SH-SY5Y (cell line): Measurements from ENCODE around the gene OLFML3.

Source experiments
- GATA2 ChIP-seq: IDR thresholded peaks from 2 replicates; pipeline ENCODE4 v1.6.1; 2011; ENCODE audit warnings: mild to moderate bottlenecking, low read depth, low read length
- GATA3 ChIP-seq: IDR thresholded peaks from 2 replicates; pipeline ENCODE4 v1.6.1; 2011; ENCODE audit warnings: low read depth, mild to moderate bottlenecking, low read length, moderate library complexity

OLFML3 gene

DNA sequence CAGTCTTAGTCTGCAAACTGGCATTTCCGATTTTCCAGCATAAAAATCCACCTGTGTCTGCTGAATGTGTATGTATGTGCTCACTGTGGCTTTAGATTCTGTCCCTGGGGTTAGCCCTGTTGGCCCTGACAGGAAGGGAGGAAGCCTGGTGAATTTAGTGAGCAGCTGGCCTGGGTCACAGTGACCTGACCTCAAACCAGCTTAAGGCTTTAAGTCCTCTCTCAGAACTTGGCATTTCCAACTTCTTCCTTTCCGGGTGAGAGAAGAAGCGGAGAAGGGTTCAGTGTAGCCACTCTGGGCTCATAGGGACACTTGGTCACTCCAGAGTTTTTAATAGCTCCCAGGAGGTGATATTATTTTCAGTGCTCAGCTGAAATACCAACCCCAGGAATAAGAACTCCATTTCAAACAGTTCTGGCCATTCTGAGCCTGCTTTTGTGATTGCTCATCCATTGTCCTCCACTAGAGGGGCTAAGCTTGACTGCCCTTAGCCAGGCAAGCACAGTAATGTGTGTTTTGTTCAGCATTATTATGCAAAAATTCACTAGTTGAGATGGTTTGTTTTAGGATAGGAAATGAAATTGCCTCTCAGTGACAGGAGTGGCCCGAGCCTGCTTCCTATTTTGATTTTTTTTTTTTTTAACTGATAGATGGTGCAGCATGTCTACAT lies 2.5 kb upstream of the OLFML3 start:
- no peak for TF ChIP-seq GATA2
- TF ChIP-seq GATA3, result no peak

DNA sequence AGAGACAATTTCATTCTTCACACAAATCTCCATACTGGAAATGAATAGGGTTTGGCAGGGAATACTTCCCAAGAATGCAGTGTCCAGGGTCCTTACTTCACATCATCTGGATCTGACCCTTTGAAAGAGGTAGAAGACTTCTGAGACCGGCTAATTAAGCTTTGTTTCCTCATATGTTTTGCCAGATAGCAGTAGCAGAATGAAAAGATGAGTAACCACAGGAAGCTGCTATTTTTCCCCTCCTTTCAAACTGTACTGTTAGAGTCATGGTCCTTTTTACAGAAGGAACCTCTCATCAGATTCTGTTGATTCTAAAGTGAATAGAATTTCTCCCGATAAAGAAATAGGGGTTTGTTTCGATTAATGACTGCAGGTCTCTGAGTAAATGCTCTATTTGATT lies 1.4 kb upstream of the OLFML3 start:
- TF ChIP-seq GATA3 (no peak), GATA2 (no peak)

DNA sequence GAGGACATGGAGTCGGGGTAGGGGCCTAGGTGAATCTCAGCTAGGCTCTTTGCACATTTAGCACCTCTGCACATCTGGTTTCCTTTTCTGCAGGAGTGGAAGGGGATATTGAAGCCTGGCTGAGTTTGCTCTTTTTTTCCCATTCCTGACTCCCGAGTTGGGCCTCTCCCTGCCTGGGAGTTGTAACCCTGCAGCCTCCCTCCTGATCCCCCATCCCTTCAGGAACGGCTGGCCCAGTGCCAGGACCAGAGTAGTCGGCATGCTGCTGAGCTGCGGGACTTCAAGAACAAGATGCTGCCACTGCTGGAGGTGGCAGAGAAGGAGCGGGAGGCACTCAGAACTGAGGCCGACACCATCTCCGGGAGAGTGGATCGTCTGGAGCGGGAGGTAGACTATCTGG lies 836 bp downstream of the OLFML3 start:
- no peak for TF ChIP-seq GATA2

DNA sequence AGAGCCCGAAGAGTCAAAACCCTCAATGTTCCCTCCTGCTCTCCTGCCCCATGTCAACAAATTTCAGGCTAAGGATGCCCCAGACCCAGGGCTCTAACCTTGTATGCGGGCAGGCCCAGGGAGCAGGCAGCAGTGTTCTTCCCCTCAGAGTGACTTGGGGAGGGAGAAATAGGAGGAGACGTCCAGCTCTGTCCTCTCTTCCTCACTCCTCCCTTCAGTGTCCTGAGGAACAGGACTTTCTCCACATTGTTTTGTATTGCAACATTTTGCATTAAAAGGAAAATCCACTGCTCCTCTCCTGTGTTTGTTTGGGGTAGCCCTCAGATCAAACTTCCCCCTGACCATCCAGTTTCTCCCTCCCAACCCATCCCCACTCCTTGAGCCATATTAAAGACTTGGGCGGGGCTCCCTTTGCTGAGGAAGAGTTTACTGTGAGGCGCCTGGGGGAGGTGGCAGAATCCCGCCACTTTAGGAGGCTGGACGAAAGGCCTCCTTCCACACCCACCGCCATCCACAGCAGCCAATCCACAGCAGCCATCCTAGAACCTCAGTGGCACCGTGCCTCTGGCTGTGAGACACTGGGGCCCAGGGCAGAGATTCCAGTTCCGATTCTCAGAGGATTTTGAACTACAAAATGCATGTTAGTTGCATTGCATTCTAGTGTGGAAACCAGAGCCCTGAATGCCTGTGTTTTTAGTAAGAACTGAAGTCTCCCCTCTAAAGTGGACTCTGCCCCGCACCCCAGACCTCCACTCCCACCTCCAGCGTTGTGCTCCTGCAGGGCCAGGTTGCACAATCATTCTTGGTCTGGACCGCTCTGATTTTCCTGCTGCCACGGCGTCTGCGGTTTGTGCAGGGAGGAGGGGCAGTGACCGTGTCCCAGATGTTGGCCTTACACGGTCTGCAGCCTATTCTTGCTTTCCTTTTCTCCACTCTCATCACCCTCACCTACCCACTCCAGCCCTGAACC lies 3.0 kb downstream of the OLFML3 start:
- TF ChIP-seq GATA2 (no peak), GATA3 (no peak)

DNA sequence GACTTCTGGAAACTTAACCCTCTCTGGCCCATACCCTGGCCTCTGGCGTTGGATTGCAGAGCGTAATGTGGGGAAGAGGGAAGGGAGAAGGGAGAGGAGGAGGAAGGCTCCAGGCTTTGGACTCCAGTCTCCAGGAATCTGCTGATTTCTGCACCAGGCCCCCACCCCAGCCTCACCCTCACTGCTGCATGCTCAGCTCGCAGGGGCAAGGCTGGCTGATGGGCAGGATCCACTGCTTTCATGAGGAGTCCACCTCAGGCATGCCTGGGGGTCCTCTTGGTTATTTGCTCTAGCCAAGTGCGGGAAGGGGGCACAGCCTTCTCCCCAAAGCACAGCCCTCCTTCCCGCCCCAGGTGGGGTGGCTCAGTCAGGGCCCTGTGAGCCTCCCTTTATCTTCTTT lies 3.7 kb downstream of the OLFML3 start:
- TF ChIP-seq GATA2, result no peak
- no peak for TF ChIP-seq GATA3

DNA sequence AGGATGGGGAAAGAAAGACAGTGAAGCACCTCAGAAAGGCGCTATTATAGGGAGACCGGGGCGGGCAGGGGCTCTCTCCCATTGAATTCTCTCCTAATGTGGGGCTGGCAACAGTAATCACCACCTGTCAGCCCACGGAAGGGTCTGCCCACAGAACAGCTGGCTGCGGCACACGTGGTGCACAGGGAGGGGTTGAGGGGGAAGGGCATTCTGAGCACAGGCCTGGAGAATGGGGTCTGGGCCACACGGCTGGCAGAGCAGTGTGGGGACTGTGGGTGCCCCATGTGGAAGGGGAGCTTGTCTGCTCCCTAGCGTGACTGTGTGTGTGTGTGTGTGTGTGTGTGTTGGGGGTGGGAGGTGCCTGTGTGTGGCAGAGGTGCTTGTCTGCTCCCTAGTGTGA lies 4.1 kb downstream of the OLFML3 start:
- TF ChIP-seq GATA3 (no peak), GATA2 (no peak)

DNA sequence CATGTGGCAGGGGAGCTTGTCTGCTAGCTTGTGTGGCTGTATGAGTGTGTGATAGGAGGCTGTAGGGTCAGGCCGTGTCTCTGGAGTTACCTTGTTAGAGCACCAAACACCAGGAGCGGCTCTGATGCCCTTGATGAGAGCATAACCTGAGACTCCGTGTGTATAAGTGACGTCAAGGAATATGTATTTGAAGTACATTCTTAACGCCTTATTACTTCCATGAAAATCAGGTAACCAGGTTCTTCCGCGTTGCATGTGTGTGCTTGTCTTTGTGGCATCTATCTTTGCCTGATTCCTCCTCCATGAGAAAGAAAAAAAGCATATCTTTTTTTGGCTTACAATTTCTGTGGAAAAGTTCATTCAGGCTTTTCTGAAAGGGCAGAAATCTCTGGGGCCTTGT lies 4.6 kb downstream of the OLFML3 start:
- TF ChIP-seq GATA3 (no peak), GATA2 (no peak)

DNA sequence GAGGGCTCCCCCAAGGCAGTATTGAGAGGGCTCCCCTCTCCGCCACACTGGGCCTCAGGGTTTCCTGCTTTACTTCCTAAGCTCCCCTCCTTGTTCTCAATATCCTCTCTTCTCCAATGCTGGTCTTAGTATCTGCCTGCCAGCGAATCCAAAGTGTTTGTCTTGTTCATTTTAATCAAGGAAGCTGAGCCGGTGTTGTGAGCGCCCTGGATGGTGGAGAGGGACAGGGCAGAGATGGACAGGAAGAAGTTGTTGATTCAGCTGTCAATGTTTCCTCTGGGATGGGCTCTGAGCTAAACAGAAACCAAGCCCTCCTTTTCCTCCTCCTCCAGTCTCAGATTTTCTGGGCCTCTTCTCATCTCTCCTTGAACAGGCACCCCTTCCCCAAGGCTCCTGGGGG lies 5.4 kb downstream of the OLFML3 start:
- no peak for TF ChIP-seq GATA2

DNA sequence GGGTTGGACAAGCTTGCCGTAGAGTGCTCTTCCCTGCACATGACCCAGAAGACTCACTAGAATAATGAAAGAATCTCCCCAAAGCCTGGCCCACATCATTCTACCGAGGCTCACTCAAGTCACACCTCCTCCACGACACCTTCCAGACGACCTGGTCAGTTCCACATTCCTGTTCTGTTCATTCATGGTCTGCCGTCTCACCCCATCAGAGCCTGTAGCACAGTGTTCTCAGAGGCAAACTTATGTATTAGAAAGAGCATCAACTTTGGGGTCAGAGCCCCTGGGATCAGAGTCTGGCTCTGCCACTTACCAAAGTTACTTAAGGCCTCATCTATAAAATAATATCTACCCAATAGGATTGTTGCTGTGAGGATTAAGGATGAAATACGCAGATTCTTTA lies 7.5 kb downstream of the OLFML3 start:
- TF ChIP-seq GATA3, result no peak
- TF ChIP-seq GATA2, result no peak

DNA sequence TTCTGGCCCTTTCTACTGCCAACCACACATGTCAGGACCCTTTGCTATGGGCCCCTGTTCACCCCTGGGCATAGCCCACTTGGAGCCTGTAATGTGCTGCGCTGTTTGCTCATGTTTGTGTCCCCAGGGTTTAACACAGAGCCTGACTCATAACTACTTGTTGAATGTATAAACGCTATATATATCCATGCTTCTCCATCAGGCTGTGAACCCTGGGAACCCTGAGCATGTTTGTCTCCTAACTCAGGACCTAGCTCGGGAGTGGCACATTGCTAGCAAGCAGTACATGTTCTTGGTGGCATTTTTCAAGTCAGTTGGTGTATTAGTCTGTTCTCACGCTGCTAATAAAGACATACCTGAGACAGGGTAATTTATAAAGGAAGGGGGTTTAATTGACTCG lies 8.0 kb downstream of the OLFML3 start:
- TF ChIP-seq GATA2, result no peak
- TF ChIP-seq GATA3, result no peak

DNA sequence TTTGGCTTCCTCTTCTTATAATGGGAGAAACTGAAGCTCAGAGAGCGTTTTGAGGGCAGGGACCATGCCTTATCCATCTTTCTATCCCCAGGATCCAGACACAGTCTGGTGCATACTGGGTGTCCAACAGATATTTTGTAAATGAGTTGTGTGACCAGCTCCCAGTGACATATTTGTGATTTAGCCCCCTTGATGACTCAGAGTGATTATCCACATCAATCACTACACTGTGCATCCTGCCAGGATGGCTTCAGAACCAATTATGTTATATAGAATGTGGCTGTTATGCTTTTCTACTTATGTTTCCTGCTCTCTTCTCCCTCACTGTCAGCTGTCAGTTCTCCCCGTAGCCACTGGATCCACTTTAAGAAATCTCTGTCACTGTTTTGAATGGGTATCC lies 11.3 kb downstream of the OLFML3 start:
- TF ChIP-seq GATA3 (no peak), GATA2 (no peak)

DNA sequence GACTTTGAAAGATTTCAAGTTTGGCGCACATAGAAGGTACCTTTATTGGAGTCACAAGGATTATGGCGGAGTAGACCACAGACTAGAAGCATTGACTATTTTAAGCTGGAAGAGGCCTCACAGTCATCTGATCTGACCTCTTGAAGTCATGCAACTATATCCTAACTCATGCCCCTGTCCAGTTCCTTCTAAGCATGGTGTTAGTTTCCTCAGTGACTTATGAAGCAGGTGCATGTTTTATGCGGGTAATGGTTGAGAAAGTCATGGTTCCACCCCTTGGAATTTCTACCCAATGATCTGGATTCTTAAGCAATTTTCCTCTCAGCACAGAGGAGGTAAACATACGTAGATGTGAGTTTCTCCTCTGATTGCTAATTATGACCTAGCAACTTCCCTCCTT lies 11.7 kb downstream of the OLFML3 start:
- TF ChIP-seq GATA3 (no peak), GATA2 (no peak)

DNA sequence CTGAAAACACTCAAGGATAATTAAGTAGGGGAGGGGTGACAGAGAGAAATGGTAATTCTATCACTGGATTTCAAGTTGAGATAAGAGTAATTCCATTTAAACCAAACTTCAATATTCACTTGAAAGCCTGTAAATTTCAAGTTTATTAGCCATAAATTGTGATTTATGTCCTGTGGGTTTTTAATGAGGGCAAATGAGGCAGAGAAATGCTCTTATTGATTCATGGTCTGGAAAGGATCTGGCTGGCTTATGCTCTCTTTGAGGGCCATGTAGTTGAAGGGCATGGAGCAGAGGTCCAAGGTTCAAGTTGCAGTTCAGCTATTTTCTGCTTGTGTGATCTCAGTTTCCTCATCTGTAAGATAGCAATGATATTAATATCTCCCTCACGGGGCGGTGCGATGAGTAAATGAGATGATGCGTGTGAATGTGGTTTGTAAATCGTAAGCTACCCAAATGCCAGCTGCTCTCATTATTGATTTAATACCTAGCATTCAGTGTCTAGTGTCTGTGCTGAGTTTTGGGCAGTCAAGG lies 12.3 kb downstream of the OLFML3 start:
- TF ChIP-seq GATA3, result no peak
- no peak for TF ChIP-seq GATA2

DNA sequence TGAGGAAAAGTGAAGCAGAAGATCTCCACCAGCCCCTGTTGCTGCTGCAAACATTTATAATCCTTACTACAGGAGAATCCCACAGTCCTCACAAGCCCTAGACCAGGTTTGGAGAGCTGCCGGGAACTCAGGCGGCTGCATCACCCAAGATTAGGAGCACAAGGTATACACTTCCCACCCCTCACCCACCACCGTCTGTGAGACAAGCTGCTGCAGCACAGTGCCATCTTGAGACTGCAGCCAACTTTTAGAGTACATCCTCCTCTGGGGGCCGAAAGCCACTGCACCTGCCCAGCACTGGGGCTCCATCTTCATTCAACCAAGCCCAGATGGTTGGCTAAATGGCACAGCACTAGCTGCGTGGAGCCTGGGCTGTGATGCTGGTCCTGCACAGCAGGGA lies 13.8 kb downstream of the OLFML3 start:
- no peak for TF ChIP-seq GATA2
- TF ChIP-seq GATA3, result no peak

DNA sequence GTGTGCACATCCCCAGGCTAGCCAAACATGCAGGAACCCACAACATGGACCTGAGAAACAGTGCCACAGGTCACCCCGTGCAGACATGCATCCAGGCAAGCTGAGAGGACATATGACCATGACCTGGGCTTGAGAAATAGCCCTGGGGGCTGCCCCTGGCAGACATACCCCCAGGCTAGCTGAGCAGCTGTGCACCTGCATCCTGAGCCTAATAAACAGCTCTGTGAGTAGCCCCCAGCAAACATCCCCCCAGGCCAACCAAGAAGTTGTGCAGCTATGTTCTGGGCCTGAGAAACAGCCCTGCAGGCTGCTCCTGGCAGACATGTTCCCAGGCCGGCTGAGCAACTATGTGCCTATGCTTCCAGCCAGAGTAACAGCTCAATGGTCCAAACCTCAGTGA lies 14.5 kb downstream of the OLFML3 start:
- TF ChIP-seq GATA2, result no peak
- TF ChIP-seq GATA3, result no peak
